GM12878 (cell line): ENCODE data around the gene ACTN2. TPM values are rescaled to one million over a fixed set of nuclear protein-coding genes. Genes with fewer than 3 reads are reported as not detected.

ENCODE experiments used
- ATAC-seq: fragments of 200-7000 bp; cut with Tn5 transposase; 3 replicates; pipeline ENCODE4 v1.9.1; 2020; ENCODE audit warnings: mild to moderate bottlenecking, moderate library complexity
- BruUV-seq: library from RNA; stranded (reverse); fragments of 400-500 nt; replicated peaks from 2 replicates; lab custom pipeline; 2021; lab: Mats Ljungman, UMichigan
- CTCF ChIA-PET: fragments of 300-600 bp; sonication (Branson Sonifier 250); formaldehyde crosslinking; extraction: SDS; loops from one replicate; lab custom pipeline; 2021; ENCODE audit warnings: inconsistent platforms; lab: Yijun Ruan, JAX
- POLR2A ChIA-PET: fragments of 350-600 bp; formaldehyde crosslinking; extraction: SDS; loops from one replicate; lab custom pipeline; 2021; ENCODE audit warnings: inconsistent platforms; lab: Charles Lee
- RAD21 ChIA-PET: fragments of 300-600 bp; sonication (Branson Sonifier 250); formaldehyde crosslinking; loops from one replicate; lab custom pipeline; 2023; ENCODE audit warnings: antibody characterized with exemption; ENCODE audit not compliant: unreplicated experiment; lab: Charles Lee
- SMC1A ChIA-PET: fragments of 300-600 bp; sonication (Branson Sonifier 250); formaldehyde crosslinking; loops from one replicate; lab custom pipeline; 2023; ENCODE audit not compliant: unreplicated experiment, uncharacterized antibody; lab: Charles Lee
- DNase-seq: peaks from one replicate; pipeline ENCODE4 v3.0.0-alpha.2; 2011; ENCODE audit warnings: low read depth, low spot score
- FAIRE-seq: peaks from 3 replicates; lab custom pipeline; 2011; peaks lifted over from hg19 to GRCh38; lab: Jason Lieb, UNC
- H2AFZ ChIP-seq: 2 replicates; pipeline ENCODE4 v1.6.0; 2011; ENCODE audit warnings: low read depth, low read length, control low read depth; ENCODE audit not compliant: control insufficient read depth
- H3K27ac ChIP-seq: 2 replicates; pipeline ENCODE4 v1.5.1; 2011; ENCODE audit warnings: control low read depth; ENCODE audit not compliant: control insufficient read depth, insufficient read depth
- H3K27me3 ChIP-seq, 2 experiments: replicated peaks in 1 of 2; 2 replicates each; pipeline versions ENCODE4 v1.6.0 to v1.6.1; 2011; ENCODE audit warnings: low read length in 1 of 2; ENCODE audit not compliant: control insufficient read depth in 2 of 2, insufficient read depth in 2 of 2
- H3K36me3 ChIP-seq, 2 experiments: 2 replicates each; pipeline ENCODE4 v1.5.1; 2011; ENCODE audit warnings: low read length in 1 of 2; ENCODE audit not compliant: control insufficient read depth in 2 of 2, insufficient read depth in 2 of 2
- H3K4me1 ChIP-seq: 2 replicates; pipeline ENCODE4 v1.6.1; 2011; ENCODE audit warnings: mild to moderate bottlenecking, low read length, moderate library complexity, mixed read lengths; ENCODE audit not compliant: control insufficient read depth, insufficient read depth
- H3K4me2 ChIP-seq: 2 replicates; pipeline ENCODE4 v1.6.0; 2011; ENCODE audit warnings: control low read depth; ENCODE audit not compliant: control insufficient read depth, insufficient read depth
- H3K4me3 ChIP-seq: fragments of 200-600 bp; sonication (generic); 2 replicates; pipeline ENCODE4 v1.5.1; 2016
- H3K79me2 ChIP-seq: 2 replicates; pipeline ENCODE4 v1.6.0; 2011; ENCODE audit warnings: low read length; ENCODE audit not compliant: control insufficient read depth, insufficient read depth
- H3K9ac ChIP-seq: 2 replicates; pipeline ENCODE4 v1.8.0; 2011; ENCODE audit warnings: low read length, control low read depth, mixed read lengths; ENCODE audit not compliant: control insufficient read depth, insufficient read depth
- H3K9me3 ChIP-seq: replicated peaks from 3 replicates; pipeline ENCODE4 v1.5.1; 2011; ENCODE audit warnings: mild to moderate bottlenecking, low read length; ENCODE audit not compliant: control insufficient read depth, insufficient read depth
- H4K20me1 ChIP-seq: 2 replicates; pipeline ENCODE4 v1.6.0; 2011; ENCODE audit not compliant: control insufficient read depth, insufficient read depth
- BCL3 ChIP-seq: IDR thresholded peaks from 2 replicates; pipeline ENCODE4 v1.6.1; 2011; ENCODE audit warnings: borderline replicate concordance, low read depth, mild to moderate bottlenecking, moderate library complexity, low read length; ENCODE audit not compliant: insufficient read depth, poor library complexity, severe bottlenecking
- CREB1 ChIP-seq: IDR thresholded peaks from 2 replicates; pipeline ENCODE4 v1.6.1; 2012; ENCODE audit warnings: low read depth, mild to moderate bottlenecking, inconsistent platforms
- CREM ChIP-seq: IDR thresholded peaks from 2 replicates; pipeline ENCODE4 v1.6.1; 2014; ENCODE audit warnings: antibody characterized with exemption, low read depth
- E2F8 ChIP-seq: fragments of 450-650 bp; IDR thresholded peaks from 2 replicates; pipeline ENCODE4 v1.6.1; 2018; ENCODE audit warnings: mild to moderate bottlenecking, low read depth, moderate library complexity; ENCODE audit not compliant: partially characterized antibody
- NFXL1 ChIP-seq: fragments of 450-650 bp; IDR thresholded peaks from 2 replicates; pipeline ENCODE4 v1.6.1; 2017; ENCODE audit warnings: antibody characterized with exemption, mild to moderate bottlenecking, borderline replicate concordance
- PML ChIP-seq: IDR thresholded peaks from 2 replicates; pipeline ENCODE4 v1.6.1; 2012; ENCODE audit warnings: low read length, inconsistent platforms
- RAD51 ChIP-seq: fragments of 450-650 bp; IDR thresholded peaks from 2 replicates; pipeline ENCODE4 v1.6.1; 2016; ENCODE audit warnings: moderate library complexity, mild to moderate bottlenecking, inconsistent platforms
- WGBS: methylation state at CpG from one replicate; pipeline ENCODE4 v1.1.6; 2016; ENCODE audit warnings: low lambda C conversion rate; ENCODE audit not compliant: insufficient replicate concordance, insufficient coverage; ENCODE audit errors: missing lambda C conversion rate; 5-methylcytosine and 5-hydroxymethylcytosine counted together
- in situ Hi-C: fragments of 300-500 bp; cut with MboI; formaldehyde crosslinking; loops from 9 replicates; pipeline ENCODE4 v1.14.3; 2018; ENCODE audit warnings: mixed read lengths
- intact Hi-C: fragments of 100-400 bp; cut with micrococcal nuclease; formaldehyde crosslinking; loops from one replicate; pipeline ENCODE4 v1.14.2; 2022; ENCODE audit not compliant: unreplicated experiment
- polyA plus RNA-seq, 11 experiments: library from polyadenylated mRNA; depleted of rRNA in 4 of 11; unstranded in 6 of 11; stranded (reverse) in 5 of 11; fragments of >200 nt; fragmentation: Nextera tagmentation in 4 of 11; fragmentation: Illumina TruSeq in 1 of 11; extraction: Ambion mirVana in 4 of 11; extraction: Trizol in 1 of 11; gene quantifications; 1 replicate in 1 of 11; 2 replicates in 10 of 11; pipeline versions ENCODE4 v1.2.1 to v1.2.3, GENCODE V29; 2011 to 2016; ENCODE audit warnings: inconsistent platforms in 2 of 11, missing spikeins in 2 of 11, low read depth in 1 of 11
- total RNA-seq, 4 experiments: library from RNA; depleted of rRNA in 3 of 4; stranded (reverse); fragments of >200 nt in 3 of 4; fragmentation: Illumina TruSeq in 1 of 4; extraction: Trizol in 1 of 4; gene quantifications; 2 replicates each; pipeline versions ENCODE4 v1.2.1 to v1.2.3, GENCODE V29; 2013 to 2021
- TF ChIP-seq, protein P1 (sequence below): fragments of 450-650 bp; formaldehyde crosslinking; IDR thresholded peaks from 2 replicates; pipeline ENCODE4 v1.4.0; 2022; ENCODE audit warnings: mild to moderate bottlenecking, moderate library complexity

Gene ACTN2
- total and polyA plus RNA-seq, 10 of the 15 experiments (the other 5 are each of a cell fraction or from before 2014, with no cell fraction given): 0.10 TPM; not detected in 9

DNA sequence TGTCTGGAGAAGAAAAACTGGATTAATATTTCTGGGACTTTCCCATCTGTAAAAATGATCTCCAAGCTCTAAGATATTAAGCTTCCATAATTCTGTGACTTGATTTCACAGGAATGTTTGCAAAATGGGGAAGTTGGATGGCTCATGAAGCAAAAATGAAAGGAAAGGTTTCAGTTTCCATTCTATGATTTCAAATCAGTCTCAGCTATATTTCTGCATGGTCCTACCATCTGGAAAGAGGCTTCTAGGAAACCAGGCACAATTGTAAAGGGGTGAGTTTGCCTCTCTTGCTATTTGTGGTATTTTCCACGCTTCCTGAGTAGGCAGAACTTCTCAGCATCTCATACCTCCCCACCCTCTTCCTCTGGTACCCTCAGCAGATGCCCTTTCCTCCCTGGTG is 22.4 kb upstream of the ACTN2 start:
- no peaks in the 10 kb centered on the region for H4K20me1 ChIP-seq
- WGBS: 0% methylated on average over 1 of the region's 1 CpG
- CTCF ChIA-PET: no interaction called here

More for the DNA sequence above, 22.4 kb upstream of the ACTN2 start:
- H3K4me2 ChIP-seq: no peak overlapping the region
- no TSS peak for BruUV-seq
- H2AFZ ChIP-seq: no peak overlapping the region
- no peaks in the 10 kb centered on the region for H3K9me3 ChIP-seq
- in situ Hi-C loops (no loop called here), intact Hi-C loops (no loop called here)
- no peak for ATAC-seq
- H3K27me3 ChIP-seq: no peaks in the 10 kb centered on the region
- no peak for TF ChIP-seq RAD51
- TF ChIP-seq PML: no peak
- no peak for TF ChIP-seq BCL3
- no peak for TF ChIP-seq NFXL1
- TF ChIP-seq E2F8: no peak
- TF ChIP-seq CREB1: no peak
- TF ChIP-seq, protein P1, sequence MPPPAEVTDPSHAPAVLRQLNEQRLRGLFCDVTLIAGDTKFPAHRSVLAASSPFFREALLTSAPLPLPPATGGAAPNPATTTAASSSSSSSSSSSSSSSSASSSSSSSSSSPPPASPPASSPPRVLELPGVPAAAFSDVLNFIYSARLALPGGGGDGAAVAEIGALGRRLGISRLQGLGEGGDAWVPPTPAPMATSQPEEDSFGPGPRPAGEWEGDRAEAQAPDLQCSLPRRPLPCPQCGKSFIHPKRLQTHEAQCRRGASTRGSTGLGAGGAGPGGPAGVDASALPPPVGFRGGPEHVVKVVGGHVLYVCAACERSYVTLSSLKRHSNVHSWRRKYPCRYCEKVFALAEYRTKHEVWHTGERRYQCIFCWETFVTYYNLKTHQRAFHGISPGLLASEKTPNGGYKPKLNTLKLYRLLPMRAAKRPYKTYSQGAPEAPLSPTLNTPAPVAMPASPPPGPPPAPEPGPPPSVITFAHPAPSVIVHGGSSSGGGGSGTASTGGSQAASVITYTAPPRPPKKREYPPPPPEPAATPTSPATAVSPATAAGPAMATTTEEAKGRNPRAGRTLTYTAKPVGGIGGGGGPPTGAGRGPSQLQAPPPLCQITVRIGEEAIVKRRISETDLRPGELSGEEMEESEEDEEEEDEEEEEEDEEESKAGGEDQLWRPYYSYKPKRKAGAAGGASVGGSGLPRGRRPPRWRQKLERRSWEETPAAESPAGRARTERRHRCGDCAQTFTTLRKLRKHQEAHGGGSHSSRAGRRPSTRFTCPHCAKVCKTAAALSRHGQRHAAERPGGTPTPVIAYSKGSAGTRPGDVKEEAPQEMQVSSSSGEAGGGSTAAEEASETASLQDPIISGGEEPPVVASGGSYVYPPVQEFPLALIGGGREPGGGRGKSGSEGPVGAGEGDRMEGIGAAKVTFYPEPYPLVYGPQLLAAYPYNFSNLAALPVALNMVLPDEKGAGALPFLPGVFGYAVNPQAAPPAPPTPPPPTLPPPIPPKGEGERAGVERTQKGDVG (CRISPR knock-in tag): no peak
- TF ChIP-seq CREM: no peak
- H3K79me2 ChIP-seq: no peaks in the 10 kb centered on the region
- FAIRE-seq: no peak
- SMC1A ChIA-PET: no interaction called here
- H3K4me1 ChIP-seq: no peaks in the 10 kb centered on the region
- H3K4me3 ChIP-seq: no peak overlapping the region
- H3K36me3 ChIP-seq: no peaks in the 10 kb centered on the region
- H3K9ac ChIP-seq: no peak overlapping the region
- DNase-seq: no peak
- RAD21 ChIA-PET: no interaction called here
- POLR2A ChIA-PET: no interaction called here
- no peak overlapping the region for H3K27ac ChIP-seq
